ENCODE measurements around the gene CCDC85C.

Gene CCDC85C

GRCh38 chr14:99556134-99556791 is 47.7 kb downstream of the CCDC85C start:
- no peak for DNase-seq (ENCODE audit: low spot score)

DNA sequence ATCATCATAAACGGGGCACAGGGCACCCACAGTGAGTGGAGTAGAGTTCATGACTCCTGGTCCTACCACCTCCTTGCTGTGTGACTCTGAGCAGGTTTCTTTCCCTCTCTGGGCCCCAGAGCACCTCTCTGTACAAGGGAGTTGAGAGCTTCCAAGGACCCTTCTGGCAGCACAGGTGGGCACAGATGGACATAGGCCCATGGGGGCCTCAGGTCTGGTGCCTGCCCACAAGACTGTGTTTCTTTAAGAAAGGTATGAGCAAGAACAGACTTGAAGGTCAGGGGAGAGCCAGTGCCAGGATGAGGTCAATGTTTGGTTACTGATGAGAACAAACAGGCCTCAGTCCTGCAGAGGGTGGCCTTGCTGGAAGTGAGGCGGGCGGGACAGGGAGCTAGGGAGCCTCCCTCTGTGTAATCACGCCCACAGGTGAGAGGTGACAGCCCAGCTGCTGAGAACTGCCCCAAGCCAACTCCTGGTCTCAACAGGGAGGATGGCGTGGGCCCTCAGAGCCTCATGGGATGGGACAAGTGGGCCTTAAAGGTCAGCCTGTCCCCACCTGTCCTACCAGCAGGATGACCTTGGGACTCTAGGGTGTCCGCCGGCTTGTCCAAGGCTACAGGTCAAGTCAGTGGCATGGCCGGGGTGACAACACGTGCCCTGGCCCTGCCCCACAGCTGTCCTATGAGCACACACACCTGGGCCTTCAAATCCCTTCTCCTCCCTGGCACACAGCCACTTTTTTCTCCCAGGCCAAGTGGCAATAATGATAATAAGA is 49.1 kb downstream of the CCDC85C start:
- no peak for DNase-seq (ENCODE audit: low spot score)

GRCh38 chr14:99554184-99554583 is 49.8 kb downstream of the CCDC85C start:
- no peak for DNase-seq (ENCODE audit: low spot score)

GRCh38 chr14:99552572-99553216 is 51.3 kb downstream of the CCDC85C start:
- no peak for DNase-seq (ENCODE audit: low spot score)

DNA sequence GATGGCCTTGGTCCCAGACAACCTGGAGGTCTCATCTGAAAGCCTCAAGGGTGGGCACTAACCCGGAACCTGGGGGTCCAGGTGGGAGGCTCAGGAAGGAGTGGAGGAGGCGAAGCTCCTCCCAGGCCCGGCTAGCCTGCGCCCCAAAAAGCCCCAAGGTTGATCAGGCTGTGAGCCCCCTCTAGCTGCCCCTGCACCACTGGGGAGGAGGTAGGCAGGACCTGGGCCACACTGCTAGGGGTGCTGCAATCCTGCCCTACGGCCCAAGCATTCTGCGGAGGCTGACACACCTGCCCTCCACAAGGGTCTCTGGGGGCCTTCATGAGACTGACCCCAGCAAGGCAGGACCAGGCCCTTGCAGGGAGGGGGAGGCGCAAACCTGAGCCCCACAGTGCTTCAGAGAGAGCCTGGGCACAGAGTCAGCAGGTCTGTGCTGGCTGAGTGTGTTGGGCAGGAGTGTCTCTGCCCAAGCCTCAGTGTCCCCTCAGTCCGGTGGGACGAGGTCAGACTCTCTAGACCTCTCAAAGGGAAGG is 51.9 kb downstream of the CCDC85C start:
- DNase-seq (ENCODE audit: low spot score): no peak

GRCh38 chr14:99551034-99551922 is 52.7 kb downstream of the CCDC85C start:
- DNase-seq (ENCODE audit: low spot score): no peak

DNA sequence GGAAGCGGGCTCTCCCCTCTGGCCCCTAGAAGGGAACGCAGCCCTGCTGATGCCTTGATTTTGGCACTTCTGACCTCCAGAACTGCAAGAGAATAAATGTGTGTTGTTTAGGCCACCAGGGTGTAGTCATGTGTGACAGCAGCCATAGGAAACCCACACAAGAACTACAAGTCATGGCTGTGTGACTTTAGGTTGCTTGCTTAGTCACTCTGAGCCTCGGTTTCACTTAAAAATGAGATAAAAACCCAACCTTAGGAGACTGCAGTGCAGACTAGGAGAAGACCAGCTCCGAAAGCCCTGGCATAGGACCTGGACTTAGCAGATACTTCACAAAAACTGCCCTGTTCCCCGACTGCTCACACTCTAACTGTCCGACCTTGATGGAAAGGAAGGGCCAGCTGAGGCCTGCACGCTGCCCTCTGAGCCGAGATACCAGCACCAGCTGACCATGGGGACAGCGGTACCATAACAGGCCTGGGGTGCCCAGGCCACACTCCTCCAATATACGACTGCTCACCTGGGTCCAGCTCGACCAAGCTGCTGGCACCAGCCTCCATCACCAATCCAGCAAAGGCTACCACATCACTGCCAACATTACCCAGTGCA is 53.5 kb downstream of the CCDC85C start:
- no peak for DNase-seq (ENCODE audit: low spot score)

DNA sequence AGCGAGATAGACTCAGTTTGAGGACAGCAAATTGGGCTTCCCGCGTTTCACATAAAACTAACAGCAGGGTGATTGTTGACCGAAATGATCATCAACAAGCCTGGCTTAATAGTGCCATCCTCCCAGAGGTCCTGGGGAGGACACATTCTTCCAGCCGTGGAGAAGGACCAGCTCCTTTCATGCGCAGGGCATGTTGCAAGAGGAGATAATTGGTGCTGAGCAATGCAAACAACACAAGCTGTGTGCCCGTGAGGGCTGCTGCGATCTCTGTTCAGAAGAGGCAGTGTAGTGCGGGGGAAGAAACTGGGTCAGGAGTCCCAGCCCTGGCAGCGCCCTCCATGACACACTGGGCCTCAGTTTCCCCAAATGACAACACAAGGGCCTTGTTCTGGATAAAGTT is 54.3 kb downstream of the CCDC85C start:
- DNase-seq (ENCODE audit: low spot score): no peak

DNA sequence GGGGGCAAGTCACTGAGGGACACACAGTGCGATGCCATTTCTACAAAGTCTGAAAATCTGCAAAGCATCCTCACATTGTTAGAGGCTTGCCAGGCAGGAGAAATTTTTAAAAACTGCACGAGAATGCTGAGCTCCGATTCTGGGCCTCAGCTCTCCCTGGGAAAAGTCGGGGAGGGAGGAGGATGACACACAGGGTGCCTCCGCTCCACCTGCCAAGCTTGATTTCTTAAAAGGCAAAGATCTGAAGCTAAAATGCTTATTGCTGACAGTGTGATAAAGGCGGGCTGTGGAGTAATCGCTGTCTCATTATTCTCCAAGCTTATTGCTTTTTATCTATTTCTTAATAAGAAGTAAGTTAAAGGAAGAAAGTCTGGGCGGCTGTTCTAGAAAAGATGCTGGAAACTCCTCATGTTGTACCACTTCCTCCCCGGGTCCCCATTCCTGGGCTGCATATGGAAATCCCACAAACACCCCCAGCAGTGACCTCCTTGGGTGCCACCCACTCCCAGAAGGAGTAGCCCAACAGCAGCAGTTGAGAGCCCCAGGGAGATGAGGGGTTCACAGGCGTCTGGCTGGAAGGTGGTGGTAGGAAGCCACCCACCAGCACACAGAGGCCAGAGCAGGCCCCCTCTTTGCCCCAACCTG is 55.0 kb downstream of the CCDC85C start:
- no peak for DNase-seq (ENCODE audit: low spot score)

DNA sequence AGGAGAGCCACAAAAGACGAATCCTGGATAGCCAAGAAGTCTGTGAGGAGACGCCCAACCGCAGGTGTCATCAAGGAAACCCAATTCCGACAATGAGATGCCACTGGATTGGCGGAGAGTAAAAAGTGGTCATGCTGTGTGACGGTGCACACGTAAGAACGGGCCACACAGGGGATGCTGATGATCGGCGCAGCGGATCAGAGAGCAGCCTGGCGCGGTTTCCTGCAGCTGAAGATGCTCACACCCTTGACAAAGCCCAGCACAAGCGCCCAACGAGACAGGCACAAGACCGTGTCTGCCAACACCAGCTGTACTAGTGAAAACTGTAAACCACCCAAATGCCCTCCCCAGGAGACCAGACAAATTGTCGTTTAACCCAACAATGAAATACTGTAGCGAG is 55.8 kb downstream of the CCDC85C start:
- DNase-seq (ENCODE audit: low spot score): no peak

- DNase-seq (ENCODE audit: low spot score): no peak
Observed at GRCh38 chr14:99546234-99546879, 57.6 kb downstream of the CCDC85C start.

- DNase-seq (ENCODE audit: low spot score): no peak
Observed at GRCh38 chr14:99545586-99545985, 58.4 kb downstream of the CCDC85C start.

- no peak for DNase-seq (ENCODE audit: low spot score)
Observed at GRCh38 chr14:99544991-99545390, 59.0 kb downstream of the CCDC85C start.

DNA sequence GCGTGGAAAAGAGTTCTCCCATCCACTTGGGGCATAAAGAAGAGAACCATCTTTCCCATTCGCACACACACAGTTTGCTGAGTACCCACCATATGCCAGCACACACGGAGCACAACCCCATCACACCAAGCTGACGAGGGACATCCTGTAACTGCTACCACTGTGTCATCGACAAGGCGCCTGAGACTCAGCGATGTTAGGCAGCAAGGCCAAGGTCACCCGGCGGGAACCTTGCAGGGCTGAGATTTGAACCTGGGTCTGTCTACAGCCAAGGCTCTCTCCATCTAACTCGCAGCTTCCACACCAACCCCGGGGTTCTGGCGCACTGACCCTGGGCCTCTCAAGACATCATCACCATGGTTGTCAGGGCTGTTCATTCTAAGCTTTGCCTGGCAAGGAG is 60.0 kb downstream of the CCDC85C start:
- no peak for DNase-seq (ENCODE audit: low spot score)

- no peak for DNase-seq (ENCODE audit: low spot score)
Observed at GRCh38 chr14:99543370-99543769, 60.6 kb downstream of the CCDC85C start.

DNA sequence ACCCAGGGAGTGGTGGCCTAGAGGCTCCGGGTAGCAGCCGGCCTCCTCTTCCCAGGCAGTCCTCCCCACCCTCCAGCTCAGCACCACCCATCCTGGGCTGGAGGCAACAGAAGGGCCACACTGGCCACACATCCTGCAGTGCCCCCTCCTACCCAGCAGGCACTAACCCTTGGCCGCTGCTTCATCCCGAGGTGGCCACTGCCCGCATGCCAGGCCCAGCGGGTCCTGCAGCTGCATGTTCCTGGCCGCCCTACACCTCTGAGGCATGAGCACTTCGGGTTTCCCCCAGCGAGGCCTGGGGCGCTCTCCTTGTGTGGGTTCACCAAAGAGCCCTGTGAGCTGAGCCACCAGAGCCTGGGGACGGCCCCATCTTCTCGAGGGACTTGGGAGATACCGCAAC is 61.4 kb downstream of the CCDC85C start:
- no peak for DNase-seq (ENCODE audit: low spot score)

GRCh38 chr14:99541677-99542470 is 62.1 kb downstream of the CCDC85C start:
- no peak for DNase-seq (ENCODE audit: low spot score)

GRCh38 chr14:99541211-99541610 is 62.8 kb downstream of the CCDC85C start:
- no peak for DNase-seq (ENCODE audit: low spot score)

DNA sequence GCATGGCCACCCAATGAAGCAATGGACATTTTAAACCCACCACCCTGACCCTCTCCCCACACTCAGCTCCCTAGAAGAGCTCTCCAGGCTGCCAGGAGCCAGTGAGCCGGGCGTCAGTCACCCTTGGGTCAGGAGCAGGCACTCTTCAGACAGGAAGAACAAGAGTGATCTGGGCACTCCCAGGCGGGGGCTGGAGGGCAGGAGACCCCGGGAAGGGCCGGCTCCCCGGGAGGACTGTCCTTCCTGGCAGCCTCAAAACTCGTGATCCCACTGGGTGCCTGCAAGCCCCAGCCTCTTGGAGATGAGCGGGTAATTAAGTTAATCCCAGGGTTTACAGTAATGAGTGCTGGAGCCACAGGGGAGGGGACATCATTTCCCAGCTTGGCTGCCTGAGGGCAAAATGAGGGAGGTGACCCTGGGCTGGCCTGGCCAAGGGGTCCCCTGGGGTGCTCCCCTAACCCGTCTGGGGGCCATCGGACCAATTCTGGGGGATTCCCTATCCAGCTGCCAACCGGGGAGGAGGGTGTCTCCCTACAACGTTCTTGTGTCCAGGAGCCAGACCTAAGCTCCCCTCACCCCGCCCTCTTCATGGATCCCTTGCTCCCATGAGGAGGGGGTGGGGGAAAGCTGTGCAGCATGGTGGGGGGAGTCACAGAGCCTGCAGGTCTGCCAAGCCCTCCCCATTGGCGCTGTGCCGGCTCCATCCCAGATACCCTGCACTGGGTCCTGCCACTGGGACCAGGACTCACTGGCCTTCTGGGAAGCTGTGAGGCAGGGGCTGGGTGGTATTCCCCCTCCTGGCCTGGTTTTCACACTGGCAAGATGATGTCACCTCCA is 63.6 kb downstream of the CCDC85C start:
- DNase-seq (ENCODE audit: low spot score): no peak
